NT2/D1 (cell line): Measurements from ENCODE around the gene TECTA.

Experiments used
- SUZ12 ChIP-seq: IDR thresholded peaks from 2 replicates; pipeline ENCODE4 v1.6.1; 2011; ENCODE audit not compliant: insufficient read length, insufficient read depth; ENCODE audit errors: extremely low read depth
- YY1 ChIP-seq: IDR thresholded peaks from 2 replicates; pipeline ENCODE4 v1.6.1; 2011; ENCODE audit not compliant: insufficient read length, insufficient read depth
- ZNF274 ChIP-seq: IDR thresholded peaks from 2 replicates; pipeline ENCODE4 v1.6.1; 2011; ENCODE audit warnings: mild to moderate bottlenecking, low read depth, low read length

DNA sequence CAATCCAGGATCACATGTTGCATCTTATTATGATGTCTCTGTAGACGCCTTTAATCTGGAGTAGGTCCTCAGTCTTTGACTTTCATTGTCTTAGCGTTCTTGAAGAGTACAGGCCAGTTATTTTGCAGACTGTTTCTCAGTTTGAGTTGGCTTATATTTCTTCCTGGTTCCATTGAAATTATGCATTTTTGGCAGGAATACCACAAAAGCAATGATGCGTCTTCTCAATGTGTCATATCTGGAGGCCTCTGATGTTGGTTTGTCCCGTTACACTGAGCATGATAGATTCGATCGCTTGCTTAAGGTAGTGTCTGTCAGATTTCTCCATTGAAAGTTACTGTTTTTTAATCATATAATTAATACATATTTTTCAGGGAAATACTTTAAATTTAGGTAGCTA is 30.6 kb downstream of the TECTA start:
- no peak for TF ChIP-seq YY1
- TF ChIP-seq ZNF274 = no peak
- TF ChIP-seq SUZ12 = no peak
